Neural progenitor cell (in vitro differentiated cells): ENCODE results near the gene UTP15. TPM values are rescaled to one million over a fixed set of nuclear protein-coding genes. Genes with fewer than 3 reads are reported as not detected.

ENCODE experiments used
- DNase-seq: peaks from one replicate; pipeline ENCODE4 v3.0.0-alpha.2; 2016; ENCODE audit warnings: low spot score
- H2AFZ ChIP-seq: fragments of 200-600 bp; sonication (generic); replicated peaks from 2 replicates; pipeline ENCODE4 v1.6.1; 2016; ENCODE audit warnings: antibody characterized with exemption
- H3F3A ChIP-seq: fragments of 200-600 bp; sonication (generic); 2 replicates; pipeline ENCODE4 v1.6.1; 2016; ENCODE audit warnings: antibody characterized with exemption, low read depth
- H3K27ac ChIP-seq: fragments of 200-600 bp; sonication (generic); 2 replicates; pipeline ENCODE4 v1.5.1; 2016; ENCODE audit warnings: mild to moderate bottlenecking
- H3K27me3 ChIP-seq: fragments of 200-600 bp; sonication (generic); 2 replicates; pipeline ENCODE4 v1.6.1; 2016; ENCODE audit warnings: mild to moderate bottlenecking, moderate library complexity
- H3K36me3 ChIP-seq: fragments of 200-600 bp; sonication (generic); 2 replicates; pipeline ENCODE4 v1.5.1; 2016
- H3K4me1 ChIP-seq: fragments of 200-600 bp; sonication (generic); 2 replicates; pipeline ENCODE4 v1.6.1; 2016; ENCODE audit warnings: mixed run types
- H3K4me2 ChIP-seq: fragments of 200-600 bp; sonication (generic); 2 replicates; pipeline ENCODE4 v1.6.1; 2016
- H3K4me3 ChIP-seq: fragments of 200-600 bp; sonication (generic); 2 replicates; pipeline ENCODE4 v1.5.1; 2016
- H3K79me2 ChIP-seq: fragments of 200-600 bp; sonication (generic); 2 replicates; pipeline ENCODE4 v1.6.1; 2016; ENCODE audit warnings: low read depth
- H3K9ac ChIP-seq: fragments of 200-600 bp; sonication (generic); 2 replicates; pipeline ENCODE4 v1.6.1; 2016
- H3K9me3 ChIP-seq: fragments of 200-600 bp; sonication (generic); 2 replicates; pipeline ENCODE4 v1.5.1; 2016; ENCODE audit warnings: low read depth
- H4K20me1 ChIP-seq: fragments of 200-600 bp; sonication (generic); 2 replicates; pipeline ENCODE4 v1.6.1; 2016; ENCODE audit warnings: low read depth
- H3K27ac Mint-ChIP-seq: 3 replicates; pipeline ENCODE4 v1.8.0; 2021; ENCODE audit warnings: mixed read lengths
- H3K27me3 Mint-ChIP-seq: 2 replicates; pipeline ENCODE4 v1.8.0; 2022; ENCODE audit warnings: low read depth, mild to moderate bottlenecking, inconsistent platforms, moderate library complexity, mixed read lengths; ENCODE audit not compliant: insufficient read depth
- H3K36me3 Mint-ChIP-seq: 3 replicates; pipeline ENCODE4 v1.8.0; 2021; ENCODE audit warnings: mixed read lengths
- H3K4me1 Mint-ChIP-seq: 3 replicates; pipeline ENCODE4 v1.8.0; 2021; ENCODE audit warnings: mixed read lengths
- H3K4me3 Mint-ChIP-seq: 3 replicates; pipeline ENCODE4 v1.8.0; 2021; ENCODE audit warnings: mild to moderate bottlenecking, moderate library complexity, mixed read lengths
- H3K9me3 Mint-ChIP-seq: 3 replicates; pipeline ENCODE4 v1.8.0; 2020; ENCODE audit warnings: mixed read lengths
- EZH2 ChIP-seq: fragments of 200-600 bp; sonication (generic); IDR thresholded peaks from 2 replicates; pipeline ENCODE4 v1.6.1; 2017; ENCODE audit warnings: antibody characterized with exemption, mild to moderate bottlenecking, moderate library complexity
- EZH2phosphoT487 ChIP-seq: fragments of 200-600 bp; sonication (generic); IDR thresholded peaks from 2 replicates; pipeline ENCODE4 v1.6.1; 2017; ENCODE audit warnings: antibody characterized with exemption
- total RNA-seq: library from RNA; depleted of rRNA; stranded (reverse); fragments of >200 nt; gene quantifications from 2 replicates; pipeline ENCODE4 v1.2.3, GENCODE V29; 2015; ENCODE audit warnings: low replicate concordance
- TF ChIP-seq, protein P1 (sequence below): fragments of 200-600 bp; sonication (generic); IDR thresholded peaks from 2 replicates; pipeline ENCODE4 v1.5.1; 2017; ENCODE audit warnings: antibody characterized with exemption, mild to moderate bottlenecking

The UTP15 gene
- total RNA-seq, 1 donor from 2014 or later, result 34.4 TPM

- H3K9me3 ChIP-seq, result no peaks in the 10 kb centered on the region
- peak overlapping the region; percentile 79 for H3K4me3 ChIP-seq
- peaks cover 17% of the 10 kb centered on the region for H3F3A ChIP-seq
- peak overlapping the region; percentile 93 for H2AFZ ChIP-seq
- H3K27me3 Mint-ChIP-seq, result peaks cover 29% of the 10 kb centered on the region
- peaks cover 3% of the 10 kb centered on the region for H3K4me1 Mint-ChIP-seq
- peaks cover 9% of the 10 kb centered on the region for H3K4me1 ChIP-seq
- H3K9ac ChIP-seq, result no peak overlapping the region
- H3K36me3 Mint-ChIP-seq, result no peaks in the 10 kb centered on the region
- H3K27me3 ChIP-seq, result peaks cover 73% of the 10 kb centered on the region
- no peak for DNase-seq
- TF ChIP-seq, protein P1, sequence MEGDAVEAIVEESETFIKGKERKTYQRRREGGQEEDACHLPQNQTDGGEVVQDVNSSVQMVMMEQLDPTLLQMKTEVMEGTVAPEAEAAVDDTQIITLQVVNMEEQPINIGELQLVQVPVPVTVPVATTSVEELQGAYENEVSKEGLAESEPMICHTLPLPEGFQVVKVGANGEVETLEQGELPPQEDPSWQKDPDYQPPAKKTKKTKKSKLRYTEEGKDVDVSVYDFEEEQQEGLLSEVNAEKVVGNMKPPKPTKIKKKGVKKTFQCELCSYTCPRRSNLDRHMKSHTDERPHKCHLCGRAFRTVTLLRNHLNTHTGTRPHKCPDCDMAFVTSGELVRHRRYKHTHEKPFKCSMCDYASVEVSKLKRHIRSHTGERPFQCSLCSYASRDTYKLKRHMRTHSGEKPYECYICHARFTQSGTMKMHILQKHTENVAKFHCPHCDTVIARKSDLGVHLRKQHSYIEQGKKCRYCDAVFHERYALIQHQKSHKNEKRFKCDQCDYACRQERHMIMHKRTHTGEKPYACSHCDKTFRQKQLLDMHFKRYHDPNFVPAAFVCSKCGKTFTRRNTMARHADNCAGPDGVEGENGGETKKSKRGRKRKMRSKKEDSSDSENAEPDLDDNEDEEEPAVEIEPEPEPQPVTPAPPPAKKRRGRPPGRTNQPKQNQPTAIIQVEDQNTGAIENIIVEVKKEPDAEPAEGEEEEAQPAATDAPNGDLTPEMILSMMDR, result no peak
- no peak for TF ChIP-seq EZH2phosphoT487
- TF ChIP-seq EZH2, result no peak
- H3K4me2 ChIP-seq, result peak overlapping the region; percentile 99
- no peak overlapping the region for H3K27ac ChIP-seq
- H3K79me2 ChIP-seq, result no peaks in the 10 kb centered on the region
- H4K20me1 ChIP-seq, result no peaks in the 10 kb centered on the region
- no peaks in the 10 kb centered on the region for H3K36me3 ChIP-seq
- no peaks in the 10 kb centered on the region for H3K9me3 Mint-ChIP-seq
- no peak overlapping the region for H3K27ac Mint-ChIP-seq
- peak overlapping the region; percentile 86 for H3K4me3 Mint-ChIP-seq
Measured at GRCh38 chr5:73625372-73625943, 59.9 kb downstream of the UTP15 start.

- H4K20me1 ChIP-seq, result no peaks in the 10 kb centered on the region
- peaks cover 9% of the 10 kb centered on the region for H3K4me1 ChIP-seq
- no peak within 1 kb of the TSS for H3K27ac ChIP-seq
- Mint-ChIP-seq H3K4me1 (peaks cover 3% of the 10 kb centered on the region), H3K27me3 (peaks cover 29% of the 10 kb centered on the region), H3K36me3 (no peaks in the 10 kb centered on the region), H3K9me3 (no peaks in the 10 kb centered on the region), H3K27ac (no peak within 1 kb of the TSS), H3K4me3 (peak within 1 kb of the TSS; percentile 86)
- H3K36me3 ChIP-seq, result no peaks in the 10 kb centered on the region
- peak within 1 kb of the TSS; percentile 99 for H3K4me2 ChIP-seq
- H3K9ac ChIP-seq, result no peak within 1 kb of the TSS
- peaks cover 17% of the 10 kb centered on the region for H3F3A ChIP-seq
- DNase-seq, result peak; percentile 82
- peak within 1 kb of the TSS; percentile 97 for H2AFZ ChIP-seq
- no peaks in the 10 kb centered on the region for H3K9me3 ChIP-seq
- H3K27me3 ChIP-seq, result peaks cover 80% of the 10 kb centered on the region
- peak within 1 kb of the TSS; percentile 79 for H3K4me3 ChIP-seq
- TF ChIP-seq EZH2phosphoT487, result peak; percentile 42
- TF ChIP-seq, protein P1, result no peak
- TF ChIP-seq EZH2, result peak; percentile 75
- no peaks in the 10 kb centered on the region for H3K79me2 ChIP-seq
Measured at GRCh38 chr5:73625944-73626811, 60.6 kb downstream of the UTP15 start, which contains the start of gene ARHGEF28. ARHGEF28 (plus strand) TSS chr5:73626196; CDS start chr5:73684852, 58,656 bp downstream.

GRCh38 chr5:73626814-73627313 is 61.3 kb downstream of the UTP15 start:
- H3K4me1 Mint-ChIP-seq, result peaks cover 3% of the 10 kb centered on the region
- H3K9me3 ChIP-seq, result no peaks in the 10 kb centered on the region
- DNase-seq, result no peak
- peak overlapping the region; percentile 80 for H3K4me3 Mint-ChIP-seq
- H3K27me3 Mint-ChIP-seq, result peaks cover 29% of the 10 kb centered on the region
- peaks cover 9% of the 10 kb centered on the region for H3K4me1 ChIP-seq
- H3K36me3 Mint-ChIP-seq, result no peaks in the 10 kb centered on the region
- no peaks in the 10 kb centered on the region for H4K20me1 ChIP-seq
- TF ChIP-seq EZH2phosphoT487 (no peak), EZH2 (no peak)
- TF ChIP-seq, protein P1, result no peak
- H3K27ac ChIP-seq, result no peak overlapping the region
- H3K79me2 ChIP-seq, result no peaks in the 10 kb centered on the region
- H2AFZ ChIP-seq, result peak overlapping the region; percentile 97
- H3K36me3 ChIP-seq, result no peaks in the 10 kb centered on the region
- H3K9me3 Mint-ChIP-seq, result no peaks in the 10 kb centered on the region
- peak overlapping the region; percentile 99 for H3K4me2 ChIP-seq
- H3K9ac ChIP-seq, result no peak overlapping the region
- H3K27me3 ChIP-seq, result peaks cover 87% of the 10 kb centered on the region
- H3K4me3 ChIP-seq, result peak overlapping the region; percentile 79
- no peak overlapping the region for H3K27ac Mint-ChIP-seq
- peaks cover 17% of the 10 kb centered on the region for H3F3A ChIP-seq
